CD1c-positive myeloid dendritic cell (primary cell): Measurements from ENCODE around the gene AMER2.
A peak's percentile ranks its signal among the peaks of the same experiment; 100 is the strongest.

Experiments
- DNase-seq: peaks from one replicate; pipeline ENCODE4 v3.0.0-alpha.2; 2016; ENCODE audit errors: extremely low spot score

The AMER2 gene

GRCh38 chr13:25171517-25172302 lies at the start of gene AMER2:
AMER2 (minus strand) TSS chr13:25172288; CDS start chr13:25171619, 669 bp downstream.
- DNase-seq: no peak

DNA sequence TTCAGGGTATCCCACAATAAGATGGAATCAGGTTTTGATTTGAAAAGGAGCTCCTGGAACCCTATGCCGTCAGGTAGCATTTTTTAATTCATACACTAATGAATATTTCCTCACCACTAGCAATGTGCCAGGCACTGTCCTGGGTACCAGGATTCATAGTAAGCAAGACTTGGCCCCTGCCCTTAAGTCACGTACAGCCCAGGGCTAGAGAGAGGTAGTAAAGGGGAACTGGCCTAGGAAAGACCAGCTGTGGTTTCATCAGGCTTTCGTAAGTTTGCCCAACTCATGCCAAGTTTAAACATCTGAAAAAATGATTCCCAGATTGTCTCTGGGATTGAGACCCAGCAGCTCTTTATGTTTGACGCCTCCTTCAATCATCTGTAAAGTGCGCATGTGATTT lies 45.9 kb upstream of the AMER2 start:
- peak; percentile 24 for DNase-seq

DNA sequence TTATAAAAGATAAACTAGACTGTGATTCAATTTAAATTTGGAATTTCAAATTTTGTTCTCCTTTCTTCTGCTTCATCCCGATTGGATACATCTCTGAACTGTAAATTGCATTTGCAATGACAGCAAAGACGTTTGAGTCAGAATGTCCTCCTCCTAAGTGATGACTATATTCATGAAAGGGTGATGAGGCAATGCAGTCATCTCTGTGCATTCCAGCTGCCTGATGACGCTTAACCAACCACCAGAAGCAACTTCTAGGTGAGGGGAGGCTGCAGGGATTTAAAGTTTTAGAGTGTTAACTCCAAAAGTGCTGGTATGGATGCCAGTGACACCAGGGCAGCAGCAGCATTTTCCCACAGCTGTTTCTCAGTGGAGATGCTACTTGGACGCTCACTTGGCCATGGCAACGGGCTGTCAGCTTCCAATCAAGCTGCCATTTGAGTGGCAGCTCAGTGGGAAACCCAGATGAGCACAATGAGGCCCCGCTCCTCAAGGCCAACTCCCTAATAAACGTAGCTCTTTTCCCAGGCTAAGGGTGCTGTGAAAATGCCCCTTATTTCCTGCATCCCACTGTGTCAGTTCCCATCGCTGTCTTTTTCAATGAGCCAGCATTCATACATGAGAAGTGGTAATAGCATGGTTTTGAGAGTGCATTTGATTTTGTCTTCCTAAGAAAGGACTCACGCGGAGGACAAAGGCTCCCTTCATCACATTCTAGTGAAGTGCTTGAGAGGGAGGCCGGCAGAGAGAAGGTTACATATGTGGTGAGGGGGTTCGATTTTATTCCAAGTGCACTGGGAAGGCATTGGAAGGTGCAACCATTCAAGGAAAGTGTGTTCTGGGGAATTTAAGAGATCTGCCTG lies 45.2 kb upstream of the AMER2 start:
- peak; percentile 9 for DNase-seq

- DNase-seq: no peak
These were observed 43.1 kb upstream of the AMER2 start for GRCh38 chr13:25215253-25215575.

GRCh38 chr13:25214491-25215252 lies 42.6 kb upstream of the AMER2 start:
- DNase-seq: no peak

DNA sequence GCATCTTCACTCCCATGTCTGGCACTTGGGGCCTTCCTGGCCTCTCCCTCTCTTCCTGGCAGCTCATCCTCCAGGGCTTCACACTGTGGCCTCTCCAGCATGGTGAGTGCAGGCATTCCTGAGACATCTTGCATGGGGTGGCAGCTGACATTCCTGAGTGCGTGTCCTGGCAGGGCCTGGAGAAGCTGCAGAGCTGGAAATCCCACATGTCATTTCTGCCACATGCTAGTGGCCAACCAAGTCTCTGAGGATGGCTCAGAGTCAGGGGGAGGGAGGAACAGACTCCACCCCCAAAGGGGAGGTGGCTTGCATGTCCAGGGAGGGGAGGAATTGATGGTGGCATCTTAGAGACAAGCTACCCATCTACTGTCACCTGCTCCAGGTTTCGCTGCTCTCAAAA lies 41.6 kb upstream of the AMER2 start:
- no peak for DNase-seq

DNA sequence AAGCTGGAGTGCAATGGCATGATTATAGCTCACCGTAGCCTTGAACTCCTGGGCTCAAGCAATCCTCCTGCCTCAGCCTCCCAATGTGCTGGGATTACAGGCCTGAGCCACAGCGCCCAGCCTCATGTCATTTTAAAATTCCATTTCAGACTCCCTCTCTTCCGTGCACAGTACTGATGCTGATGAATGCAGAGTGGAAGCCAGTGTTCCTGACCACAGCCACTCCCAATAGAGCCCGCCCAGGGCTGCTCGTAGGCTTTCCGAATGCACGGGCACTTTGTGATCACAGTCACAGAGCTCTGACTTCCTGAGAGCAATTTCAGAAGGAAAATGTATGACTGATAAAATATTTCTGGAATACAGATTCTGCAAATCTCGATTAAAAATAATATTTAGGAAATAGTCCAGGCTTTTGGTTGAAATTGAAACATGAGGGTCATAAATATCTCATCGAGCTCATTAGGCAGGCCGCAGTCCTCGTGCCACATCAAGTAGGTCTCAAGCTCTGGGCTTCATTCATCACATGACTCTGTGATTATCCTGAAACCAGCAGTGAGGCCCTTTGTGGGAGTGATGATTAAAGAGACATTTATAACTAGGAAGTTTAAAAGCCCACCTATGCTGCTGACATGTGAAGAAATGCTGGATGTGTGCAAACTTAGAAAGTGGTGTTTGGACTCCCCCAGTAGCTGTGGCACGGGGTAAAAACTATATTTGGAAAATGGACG lies 38.9 kb upstream of the AMER2 start:
- DNase-seq: no peak

DNA sequence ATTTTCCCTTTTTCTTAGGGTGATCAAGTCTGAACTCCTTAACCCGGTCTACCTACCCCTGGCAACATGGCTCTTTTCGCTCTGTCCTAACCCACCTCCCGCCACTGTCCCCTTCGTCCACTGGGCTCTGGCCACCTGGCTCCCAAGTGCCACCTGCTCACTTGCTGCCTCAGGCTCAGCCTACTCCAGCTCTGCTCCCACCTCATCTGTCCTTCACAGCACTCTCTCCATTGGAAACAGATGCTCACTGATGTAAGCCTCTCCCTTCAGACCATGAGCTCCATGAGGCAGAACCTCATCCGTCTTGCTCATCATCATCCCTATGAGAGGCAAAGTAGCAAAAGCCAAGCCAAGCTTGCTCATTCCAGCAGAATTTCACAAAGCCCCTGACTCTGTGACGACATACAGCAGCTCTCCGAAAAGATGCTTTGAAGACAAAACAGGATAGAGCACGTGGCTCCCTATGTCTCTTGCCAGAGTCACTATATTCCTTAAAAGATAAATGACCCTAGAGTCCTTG lies 35.3 kb upstream of the AMER2 start:
- DNase-seq: no peak

- DNase-seq: no peak
These were observed 32.8 kb upstream of the AMER2 start for GRCh38 chr13:25204863-25205262.

- DNase-seq: no peak
These were observed 31.1 kb upstream of the AMER2 start for GRCh38 chr13:25203127-25203740.

- no peak for DNase-seq
These were observed 28.7 kb upstream of the AMER2 start for GRCh38 chr13:25200783-25201182.

- DNase-seq: no peak
These were observed 26.6 kb upstream of the AMER2 start for GRCh38 chr13:25198647-25199046.

DNA sequence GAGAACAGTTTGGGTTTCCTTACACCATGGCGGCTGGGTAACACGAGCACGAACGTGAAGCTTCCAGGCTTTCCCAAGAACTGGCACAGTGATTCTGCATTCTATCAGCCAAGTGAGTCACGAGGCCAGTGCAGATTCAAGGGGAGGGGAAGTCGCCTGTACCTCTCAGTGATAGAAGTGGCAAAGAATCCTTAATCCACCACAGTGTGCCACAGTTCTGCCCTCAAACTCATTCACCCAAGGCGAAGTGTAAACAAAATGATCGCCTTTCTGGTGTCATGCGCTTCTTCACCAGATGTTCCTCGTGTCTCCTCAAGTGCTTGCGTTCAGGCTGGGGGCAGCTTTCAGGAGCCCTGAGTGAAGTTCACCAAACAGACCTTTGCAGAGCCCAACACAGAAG lies 24.9 kb upstream of the AMER2 start:
- DNase-seq: no peak

- no peak for DNase-seq
These were observed 20.8 kb upstream of the AMER2 start for GRCh38 chr13:25192936-25193335.

GRCh38 chr13:25192489-25192888 lies 20.4 kb upstream of the AMER2 start:
- DNase-seq: no peak

DNA sequence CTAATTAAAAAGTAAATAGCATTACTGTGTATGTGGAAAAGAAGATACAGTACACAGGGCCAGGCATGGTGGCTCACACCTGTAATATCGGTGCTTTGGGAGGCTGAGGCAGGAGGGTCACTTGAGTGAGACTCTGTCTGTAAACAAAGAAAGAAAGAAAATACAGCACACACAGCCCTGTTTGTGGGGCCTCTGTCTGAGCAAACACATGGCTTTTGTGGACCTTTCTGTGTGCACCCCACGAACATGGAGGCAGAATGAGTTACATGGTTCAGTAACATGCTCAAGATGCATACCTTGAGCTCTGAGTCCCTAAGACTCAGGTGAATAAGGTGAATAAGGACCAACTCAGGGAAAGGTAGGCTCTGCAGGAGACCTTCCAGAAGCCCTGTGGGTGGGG lies 20.0 kb upstream of the AMER2 start:
- no peak for DNase-seq

DNA sequence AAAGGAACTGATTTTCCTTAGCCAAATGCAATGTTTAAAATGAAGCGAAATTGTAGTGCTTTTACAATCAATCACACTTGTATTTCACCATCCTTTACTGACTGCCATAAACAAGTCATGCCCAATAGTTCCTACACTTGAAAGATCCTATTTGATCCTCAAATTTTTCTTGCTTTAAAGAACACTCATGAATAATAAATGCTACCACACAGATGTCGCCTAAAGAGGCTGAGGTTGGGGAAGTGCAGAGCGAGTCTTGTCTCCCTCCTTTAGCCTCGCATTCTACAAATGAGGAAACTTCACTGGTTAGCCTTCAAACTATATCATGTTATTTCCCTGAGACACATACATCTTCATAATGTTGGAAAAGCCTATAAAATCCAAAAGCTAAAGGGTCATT lies 18.7 kb upstream of the AMER2 start:
- no peak for DNase-seq

DNA sequence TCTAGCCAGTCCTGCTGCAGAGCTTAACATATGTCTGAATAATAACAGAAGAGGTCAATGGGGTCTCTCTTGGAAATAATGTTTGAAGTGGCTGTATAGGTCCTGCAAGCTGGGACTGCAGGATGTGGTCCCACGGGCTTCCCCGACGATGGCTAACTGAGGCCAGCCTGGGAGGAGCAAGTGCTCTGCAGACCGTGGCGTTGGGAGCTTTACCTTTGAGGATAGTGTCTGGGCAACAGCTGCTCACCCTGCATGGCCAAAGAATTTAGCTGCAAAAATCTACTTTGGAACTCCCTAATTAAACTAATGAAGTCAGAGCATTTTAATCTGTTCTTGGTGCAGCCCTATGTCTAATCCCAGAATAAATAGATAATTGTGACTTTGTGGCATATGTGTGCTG lies 18.2 kb upstream of the AMER2 start:
- no peak for DNase-seq

DNA sequence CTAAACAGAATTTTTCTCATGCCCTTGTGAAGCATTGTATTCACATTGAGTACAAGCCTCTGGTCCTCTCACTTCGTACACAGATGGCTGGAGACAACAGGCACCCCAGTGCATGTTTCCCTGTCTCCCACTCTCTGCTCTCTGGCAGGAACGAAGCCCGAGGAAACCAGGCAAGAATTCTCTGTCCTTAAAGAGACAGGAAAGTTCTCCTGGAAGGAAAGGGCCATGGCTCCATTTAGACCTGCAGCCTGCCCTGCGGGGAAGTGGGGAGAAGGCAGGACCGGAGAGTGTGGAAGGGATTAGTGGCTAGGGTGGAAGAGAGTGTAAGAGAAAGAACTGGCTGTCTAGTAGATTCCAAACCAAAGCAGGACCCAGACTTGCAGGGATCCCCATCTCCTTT lies 15.5 kb upstream of the AMER2 start:
- DNase-seq: no peak

GRCh38 chr13:25186187-25186586 lies 14.1 kb upstream of the AMER2 start:
- DNase-seq: no peak

GRCh38 chr13:25181597-25181996 lies 9.5 kb upstream of the AMER2 start:
- DNase-seq: no peak
